ENCODE measurements around the gene BACH2. TPM values are rescaled to one million over a fixed set of nuclear protein-coding genes. Genes with fewer than 3 reads are reported as not detected.
"Not testable (repeated sequence)": the region's sequence is repeated elsewhere in the genome, so short reads cannot be mapped to it uniquely, and the experiment has no call there.

Gene BACH2
- total RNA-seq, 6 donors from 2014 or later, result 3.1 to 6.8 (median 5.3) TPM

DNA sequence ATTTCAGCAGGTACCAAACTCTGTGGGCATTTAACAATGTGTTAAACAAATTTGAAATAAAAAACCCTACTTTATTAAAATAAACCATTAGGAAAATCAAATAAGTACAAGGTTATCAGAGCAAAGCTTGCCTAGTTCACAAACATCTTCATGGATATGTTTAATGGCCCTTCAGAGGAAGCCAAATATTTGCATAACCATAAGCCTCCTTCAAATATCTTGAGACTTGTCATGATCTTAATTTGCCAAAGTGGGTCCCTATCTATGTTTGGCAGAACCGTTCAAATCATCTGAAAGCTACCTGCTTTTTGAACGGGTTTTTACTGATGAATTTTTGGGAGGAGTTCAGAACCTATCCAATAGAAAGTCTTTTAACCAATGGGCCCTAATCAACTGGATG is 176.3 kb downstream of the BACH2 start:
- no peak overlapping the region for H3K4me3 ChIP-seq
- no peaks in the 10 kb centered on the region for H3K27me3 ChIP-seq
- DNase-seq (no peak), ATAC-seq (ENCODE audit: low FRiP score in 2 of 2) (no peak)
- H3K4me1 ChIP-seq, result peaks cover 0 to 3% (median under 1%) of the 10 kb centered on the region in 4 donors
- no peaks in the 10 kb centered on the region for H3K36me3 ChIP-seq
- TF ChIP-seq, protein P1, sequence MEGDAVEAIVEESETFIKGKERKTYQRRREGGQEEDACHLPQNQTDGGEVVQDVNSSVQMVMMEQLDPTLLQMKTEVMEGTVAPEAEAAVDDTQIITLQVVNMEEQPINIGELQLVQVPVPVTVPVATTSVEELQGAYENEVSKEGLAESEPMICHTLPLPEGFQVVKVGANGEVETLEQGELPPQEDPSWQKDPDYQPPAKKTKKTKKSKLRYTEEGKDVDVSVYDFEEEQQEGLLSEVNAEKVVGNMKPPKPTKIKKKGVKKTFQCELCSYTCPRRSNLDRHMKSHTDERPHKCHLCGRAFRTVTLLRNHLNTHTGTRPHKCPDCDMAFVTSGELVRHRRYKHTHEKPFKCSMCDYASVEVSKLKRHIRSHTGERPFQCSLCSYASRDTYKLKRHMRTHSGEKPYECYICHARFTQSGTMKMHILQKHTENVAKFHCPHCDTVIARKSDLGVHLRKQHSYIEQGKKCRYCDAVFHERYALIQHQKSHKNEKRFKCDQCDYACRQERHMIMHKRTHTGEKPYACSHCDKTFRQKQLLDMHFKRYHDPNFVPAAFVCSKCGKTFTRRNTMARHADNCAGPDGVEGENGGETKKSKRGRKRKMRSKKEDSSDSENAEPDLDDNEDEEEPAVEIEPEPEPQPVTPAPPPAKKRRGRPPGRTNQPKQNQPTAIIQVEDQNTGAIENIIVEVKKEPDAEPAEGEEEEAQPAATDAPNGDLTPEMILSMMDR (IDR thresholded peaks at IDR 0.05), result no peak
- TF ChIP-seq POLR2A (IDR thresholded peaks at IDR 0.05), result no peak
- TF ChIP-seq EP300 (IDR thresholded peaks at IDR 0.05), result no peak
- no peak for TF ChIP-seq POLR2AphosphoS5 (IDR thresholded peaks at IDR 0.05)
- H3K9me3 ChIP-seq, result no peaks in the 10 kb centered on the region
- H3K27ac ChIP-seq, result no peak overlapping the region
- WGBS, 2 donors, result 77 to 79% methylated on average over 2 of the region's 2 CpGs

DNA sequence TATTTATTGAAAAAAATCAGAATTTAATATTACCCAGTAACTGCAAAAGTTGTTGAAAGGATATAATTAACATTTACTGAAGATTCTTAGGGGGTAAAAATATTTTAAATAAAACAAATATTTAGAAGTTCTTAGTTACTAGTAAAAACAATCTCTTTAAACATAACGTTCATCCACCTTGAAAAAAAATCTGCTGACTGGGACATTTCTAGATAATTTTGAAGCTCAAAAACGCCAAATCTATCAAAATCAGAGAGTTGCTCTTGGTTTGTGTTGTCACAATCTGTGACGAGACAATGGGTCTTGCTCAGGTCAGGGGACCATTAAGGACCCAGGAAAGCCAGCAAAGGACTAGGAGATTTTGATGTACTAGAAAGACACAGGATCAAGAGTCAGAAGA is 177.0 kb downstream of the BACH2 start:
- ATAC-seq (ENCODE audit: low FRiP score in 2 of 2) (no peak), DNase-seq (no peak)
- no peaks in the 10 kb centered on the region for H3K27me3 ChIP-seq
- H3K27ac ChIP-seq, result no peak overlapping the region
- TF ChIP-seq, protein P1 (IDR thresholded peaks at IDR 0.05), result no peak
- no peak for TF ChIP-seq EP300 (IDR thresholded peaks at IDR 0.05)
- TF ChIP-seq POLR2AphosphoS5 (IDR thresholded peaks at IDR 0.05), result no peak
- no peak for TF ChIP-seq POLR2A (IDR thresholded peaks at IDR 0.05)
- H3K36me3 ChIP-seq, result no peaks in the 10 kb centered on the region
- H3K4me3 ChIP-seq, result no peak overlapping the region
- H3K9me3 ChIP-seq, result no peaks in the 10 kb centered on the region
- no peaks in the 10 kb centered on the region for H3K4me1 ChIP-seq
- WGBS, 2 donors, result 67 to 89% methylated on average over 3 of the region's 3 CpGs

DNA sequence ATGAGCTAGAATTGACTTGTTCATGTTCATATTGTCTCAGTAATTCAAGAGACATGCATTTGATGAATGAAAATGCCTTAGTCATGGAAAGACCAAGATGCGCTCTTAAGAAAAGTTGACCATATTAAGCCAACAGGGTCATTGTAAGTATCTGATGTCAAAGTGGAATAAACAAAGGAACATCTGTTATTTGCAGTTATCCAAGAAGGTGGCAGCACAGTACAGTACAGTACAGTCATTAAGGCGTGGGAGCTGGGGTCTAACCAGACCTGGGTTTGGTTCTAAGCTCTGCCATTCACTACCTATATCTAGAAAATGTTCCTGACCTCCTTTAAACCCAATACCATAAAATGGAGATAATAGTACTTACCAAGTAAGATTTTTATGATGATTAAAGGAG is 178.1 kb downstream of the BACH2 start:
- TF ChIP-seq, protein P1 (IDR thresholded peaks at IDR 0.05), result no peak
- TF ChIP-seq POLR2A (IDR thresholded peaks at IDR 0.05) (no peak), POLR2AphosphoS5 (IDR thresholded peaks at IDR 0.05) (no peak), EP300 (IDR thresholded peaks at IDR 0.05) (no peak)
- DNase-seq (no peak), ATAC-seq (ENCODE audit: low FRiP score in 2 of 2) (no peak)
- H3K27me3 ChIP-seq, result no peaks in the 10 kb centered on the region
- H3K9me3 ChIP-seq, result peaks cover 4 to 6% (median 5%) of the 10 kb centered on the region in 4 donors
- no peak overlapping the region for H3K4me3 ChIP-seq
- WGBS, 2 donors, result 72 to 82% methylated on average over 2 of the region's 2 CpGs
- H3K27ac ChIP-seq, result no peak overlapping the region
- H3K36me3 ChIP-seq, result no peaks in the 10 kb centered on the region
- H3K4me1 ChIP-seq, result no peaks in the 10 kb centered on the region

DNA sequence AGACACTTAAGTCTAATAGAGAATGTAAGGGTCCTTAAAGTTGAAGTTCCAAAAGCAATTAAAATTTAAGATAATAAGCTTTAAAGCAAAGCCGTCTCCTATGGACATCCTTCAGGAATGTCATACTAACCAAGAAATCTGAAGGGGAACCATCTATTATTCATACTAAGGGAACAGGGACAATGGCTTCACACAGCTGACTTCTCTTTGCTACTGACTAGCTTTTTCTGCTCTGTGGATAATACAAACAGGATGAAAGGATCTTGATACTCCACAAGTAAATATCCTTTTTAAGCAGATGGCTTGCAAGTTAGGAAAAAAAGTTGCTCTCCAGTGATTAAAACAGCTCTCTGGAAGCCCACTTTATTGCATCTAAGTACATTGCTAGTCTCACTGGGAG is 178.6 kb downstream of the BACH2 start:
- no peak for TF ChIP-seq POLR2A (IDR thresholded peaks at IDR 0.05)
- H3K27ac ChIP-seq, result no peak overlapping the region
- no peaks in the 10 kb centered on the region for H3K36me3 ChIP-seq
- H3K4me1 ChIP-seq, result no peaks in the 10 kb centered on the region
- H3K9me3 ChIP-seq, result peaks cover 5 to 9% (median 9%) of the 10 kb centered on the region in 4 donors
- WGBS, 2 donors, result 54 to 74% methylated on average over 1 of the region's 1 CpG
- no peaks in the 10 kb centered on the region for H3K27me3 ChIP-seq
- no peak overlapping the region for H3K4me3 ChIP-seq
- ATAC-seq (ENCODE audit: low FRiP score in 2 of 2) (no peak), DNase-seq (no peak)

DNA sequence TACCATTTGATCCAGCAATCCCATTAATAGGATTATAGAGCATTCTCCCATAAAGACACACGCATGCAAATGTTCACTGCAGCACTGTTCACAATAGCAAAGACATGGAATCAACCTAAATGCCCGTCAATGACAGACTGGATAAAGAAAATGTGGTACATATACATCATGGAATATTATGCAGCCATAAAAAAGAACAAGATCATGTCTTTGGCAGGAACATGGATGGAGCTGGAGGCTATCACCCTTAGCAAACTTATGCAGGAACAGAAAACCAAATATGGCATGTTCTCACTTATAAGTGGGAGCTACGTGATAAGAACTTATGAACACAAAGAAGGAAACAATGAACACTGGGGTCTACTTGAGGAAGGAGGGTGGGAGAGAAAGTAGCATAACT is 180.5 kb downstream of the BACH2 start:
- not testable (repeated sequence) for DNase-seq; ATAC-seq (ENCODE audit: low FRiP score in 2 of 2)
- 91 to 97% methylated on average over 3 of the region's 3 CpGs for WGBS, 2 donors

DNA sequence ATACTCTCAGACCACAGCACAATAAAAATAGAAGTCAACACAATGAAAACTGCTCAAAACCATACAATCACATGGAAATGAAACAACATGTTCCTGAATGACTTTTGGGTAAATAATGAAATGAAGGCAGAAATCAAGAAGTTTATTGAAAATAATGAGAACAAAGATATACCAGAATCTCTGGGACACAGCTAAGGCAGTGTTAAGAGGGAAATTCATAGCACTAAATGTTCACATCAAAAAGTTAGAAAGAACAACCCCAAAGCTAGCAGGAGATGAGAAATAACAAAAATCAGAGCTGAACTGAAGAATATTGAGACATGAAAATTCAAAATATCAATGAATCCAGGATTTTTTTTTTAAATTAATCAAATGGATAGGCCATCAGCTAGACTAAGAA is 183.3 kb downstream of the BACH2 start:
- no peak for ATAC-seq (ENCODE audit: low FRiP score in 2 of 2)
- H3K9me3 ChIP-seq, result peaks cover 5 to 15% (median 11%) of the 10 kb centered on the region in 4 donors
- no peak overlapping the region for H3K4me3 ChIP-seq
- no peaks in the 10 kb centered on the region for H3K27me3 ChIP-seq
- H3K36me3 ChIP-seq, result no peaks in the 10 kb centered on the region
- no peak for TF ChIP-seq POLR2AphosphoS5 (IDR thresholded peaks at IDR 0.05)
- TF ChIP-seq EP300 (IDR thresholded peaks at IDR 0.05), result no peak
- TF ChIP-seq, protein P1 (IDR thresholded peaks at IDR 0.05), result no peak
- TF ChIP-seq POLR2A (IDR thresholded peaks at IDR 0.05), result no peak
- no peak for DNase-seq
- H3K4me1 ChIP-seq, result peaks cover 0 to 2% (median 0%) of the 10 kb centered on the region in 4 donors
- no peak overlapping the region for H3K27ac ChIP-seq

More for the DNA sequence above, 180.5 kb downstream of the BACH2 start:
- H3K4me3 ChIP-seq, H3K27ac ChIP-seq, H3K4me1 ChIP-seq, H3K27me3 ChIP-seq, H3K36me3 ChIP-seq: not testable (repeated sequence)
- peaks cover 5 to 15% (median 11%) of the 10 kb centered on the region in 4 donors for H3K9me3 ChIP-seq

Measured in upper lobe of left lung (tissue), 6 donors.